CD8-positive, alpha-beta memory T cell (primary cell): ENCODE measurements around the gene C19orf53. TPM values are rescaled to one million over a fixed set of nuclear protein-coding genes. Genes with fewer than 3 reads are reported as not detected.
A peak's percentile ranks its signal among the peaks of the same experiment; 100 is the strongest.

ENCODE experiments used
- CTCF ChIA-PET: fragments of 350-600 bp; sonication (Branson Sonifier 250); formaldehyde crosslinking; loops from one replicate; lab custom pipeline; 2021; ENCODE audit warnings: antibody characterized with exemption; lab: Charles Lee
- POLR2A ChIA-PET: fragments of 350-600 bp; sonication (Branson Sonifier 250); formaldehyde crosslinking; loops from one replicate; lab custom pipeline; 2021; ENCODE audit warnings: antibody characterized with exemption; lab: Charles Lee
- DNase-seq, 5 donors: peaks; one replicate each; pipeline versions ENCODE4 v3.0.0 to v3.0.0-alpha.2; 2020 to 2022; ENCODE audit warnings: mixed read lengths in 1 of 5
- H3K27ac ChIP-seq: one replicate; pipeline ENCODE4 v1.7.0; 2013; ENCODE audit warnings: low read depth, mild to moderate bottlenecking, low read length, moderate library complexity
- H3K27me3 ChIP-seq: 2 replicates; pipeline ENCODE4 v1.7.0; 2013; ENCODE audit warnings: low read length, mild to moderate bottlenecking; ENCODE audit not compliant: insufficient read depth, poor library complexity, severe bottlenecking
- H3K36me3 ChIP-seq: 2 replicates; pipeline ENCODE4 v1.7.0; 2013; ENCODE audit warnings: mild to moderate bottlenecking, low read length, moderate library complexity; ENCODE audit not compliant: insufficient read depth
- H3K4me1 ChIP-seq: 2 replicates; pipeline ENCODE4 v1.7.0; 2013; ENCODE audit warnings: mild to moderate bottlenecking, low read length, moderate library complexity; ENCODE audit not compliant: insufficient read depth
- H3K4me3 ChIP-seq: 2 replicates; pipeline ENCODE4 v1.7.0; 2013; ENCODE audit warnings: mild to moderate bottlenecking, low read length
- H3K9me3 ChIP-seq: 2 replicates; pipeline ENCODE4 v1.7.0; 2013; ENCODE audit warnings: mild to moderate bottlenecking, low read length
- H3K27ac Mint-ChIP-seq, 8 donors: one replicate each; pipeline ENCODE4 v1.8.0; 2020 to 2021; ENCODE audit warnings: mixed read lengths in 8 of 8, mild to moderate bottlenecking in 6 of 8, inconsistent platforms in 3 of 8, moderate library complexity in 3 of 8
- H3K27me3 Mint-ChIP-seq, 2 donors: one replicate each; pipeline ENCODE4 v1.8.0; 2020 to 2021; ENCODE audit warnings: mixed read lengths in 2 of 2, mild to moderate bottlenecking in 1 of 2, moderate library complexity in 1 of 2
- H3K36me3 Mint-ChIP-seq, 3 donors: one replicate each; pipeline ENCODE4 v1.8.0; 2020 to 2021; ENCODE audit warnings: mixed read lengths in 3 of 3, inconsistent platforms in 1 of 3, mild to moderate bottlenecking in 1 of 3
- H3K4me1 Mint-ChIP-seq, 3 donors: one replicate each; pipeline ENCODE4 v1.8.0; 2020 to 2021; ENCODE audit warnings: mixed read lengths in 3 of 3, inconsistent platforms in 1 of 3, mild to moderate bottlenecking in 1 of 3
- H3K4me3 Mint-ChIP-seq, 7 donors: one replicate each; pipeline ENCODE4 v1.8.0; 2020 to 2021; ENCODE audit warnings: mixed read lengths in 7 of 7, mild to moderate bottlenecking in 6 of 7, moderate library complexity in 4 of 7, inconsistent platforms in 2 of 7
- H3K9me3 Mint-ChIP-seq, 5 donors: one replicate each; pipeline ENCODE4 v1.8.0; 2020 to 2022; ENCODE audit warnings: mixed read lengths in 5 of 5, mild to moderate bottlenecking in 3 of 5, moderate library complexity in 2 of 5, inconsistent platforms in 1 of 5
- polyA plus RNA-seq: library from polyadenylated mRNA; unstranded; fragments of 300-500 nt; fragmentation: Illumina TruSeq; gene quantifications from one replicate; pipeline ENCODE4 v1.2.3, GENCODE V29; 2021
- total RNA-seq, 2 experiments: library from RNA; stranded (reverse); gene quantifications; one replicate each; pipeline ENCODE4 v1.2.3, GENCODE V29; 2021

C19orf53 gene
- total and polyA plus RNA-seq, 3 experiments from 2014 or later: 131 to 239 (median 163) TPM

DNA sequence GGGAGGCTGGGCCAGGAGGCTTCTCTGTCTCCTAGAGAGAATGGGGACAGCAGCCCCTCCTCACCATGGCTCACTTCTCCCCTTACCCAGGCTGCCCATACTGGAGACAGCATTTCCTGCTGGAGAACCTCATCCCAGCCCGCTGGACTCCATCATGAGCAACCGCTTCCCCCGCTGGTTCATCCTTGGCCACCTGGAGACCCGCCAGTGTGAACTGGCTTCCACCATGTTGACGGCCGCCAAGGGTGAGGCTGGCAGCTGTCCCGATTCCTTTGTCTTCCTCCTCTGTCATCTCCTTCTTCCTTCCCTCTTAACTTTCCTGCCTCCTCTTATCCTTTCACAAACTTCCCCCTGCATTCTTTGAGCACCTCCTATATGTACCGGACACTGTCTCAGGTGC, 49.0 kb downstream of the C19orf53 start:
- H3K4me3 ChIP-seq: no peak overlapping the region
- no peak for DNase-seq
- H3K27me3 ChIP-seq: no peaks in the 10 kb centered on the region
- H3K4me1 ChIP-seq: no peaks in the 10 kb centered on the region
- H3K4me3 Mint-ChIP-seq: no peak overlapping the region
- H3K27ac Mint-ChIP-seq: peak overlapping the region in 1 of 8 donors; percentile 81
- CTCF ChIA-PET: interaction anchor here (1.0 kb wide), 1 partner anchor 39 kb away, joined by 3 read pairs; no protein-coding TSS in a partner anchor
- H3K36me3 Mint-ChIP-seq: peaks cover 0 to 20% (median 10%) of the 10 kb centered on the region in 3 donors
- POLR2A ChIA-PET: interaction anchor here (0.8 kb wide), 1 partner anchor 28 kb away, joined by 7 read pairs; the partner anchor contains the start of gene ZSWIM4
- no peaks in the 10 kb centered on the region for H3K9me3 Mint-ChIP-seq
- no peaks in the 10 kb centered on the region for H3K27me3 Mint-ChIP-seq
- H3K9me3 ChIP-seq: no peaks in the 10 kb centered on the region
- H3K27ac ChIP-seq: no peak overlapping the region
- H3K36me3 ChIP-seq: no peaks in the 10 kb centered on the region
- peaks cover 0 to 6% (median 0%) of the 10 kb centered on the region in 3 donors for H3K4me1 Mint-ChIP-seq

GRCh38 chr19:13823901-13824300, 49.6 kb downstream of the C19orf53 start:
- no peak overlapping the region for H3K27ac ChIP-seq
- no peaks in the 10 kb centered on the region for H3K9me3 Mint-ChIP-seq
- no peaks in the 10 kb centered on the region for H3K36me3 ChIP-seq
- H3K27me3 ChIP-seq: no peaks in the 10 kb centered on the region
- POLR2A ChIA-PET: interaction anchor here (0.8 kb wide), 1 partner anchor 29 kb away, joined by 7 read pairs; the partner anchor contains the start of gene ZSWIM4
- CTCF ChIA-PET: interaction anchor here (1.0 to 1.5 kb wide), 2 partner anchors 13 to 38 kb away, joined by 3 to 4 read pairs; no protein-coding TSS in a partner anchor
- H3K4me1 ChIP-seq: no peaks in the 10 kb centered on the region
- H3K36me3 Mint-ChIP-seq: peaks cover 0 to 19% (median 10%) of the 10 kb centered on the region in 3 donors
- H3K9me3 ChIP-seq: no peaks in the 10 kb centered on the region
- H3K4me1 Mint-ChIP-seq: peaks cover 0 to 6% (median 0%) of the 10 kb centered on the region in 3 donors
- H3K27me3 Mint-ChIP-seq: no peaks in the 10 kb centered on the region
- no peak overlapping the region for H3K4me3 Mint-ChIP-seq
- H3K27ac Mint-ChIP-seq: peak overlapping the region in 3 of 8 donors; percentile 1 to 51 (median 44)
- no peak for DNase-seq
- H3K4me3 ChIP-seq: no peak overlapping the region

- Histone ChIP-seq H3K4me3 (no peak overlapping the region), H3K4me1 (no peaks in the 10 kb centered on the region), H3K9me3 (no peaks in the 10 kb centered on the region), H3K36me3 (no peaks in the 10 kb centered on the region), H3K27me3 (no peaks in the 10 kb centered on the region), H3K27ac (no peak overlapping the region)
- ChIA-PET POLR2A (interaction anchor here (0.7 kb wide), 1 partner anchor 892 kb away, joined by 5 read pairs; no protein-coding TSS in a partner anchor), CTCF (interaction anchor here (1.5 kb wide), 1 partner anchor 12 kb away, joined by 4 read pairs; no protein-coding TSS in a partner anchor)
- Mint-ChIP-seq H3K4me3 (no peak overlapping the region), H3K27me3 (no peaks in the 10 kb centered on the region), H3K36me3 (peaks cover 0 to 19% (median 10%) of the 10 kb centered on the region in 3 donors), H3K27ac (peak overlapping the region in 1 of 8 donors; percentile 61), H3K4me1 (peaks cover 0 to 6% (median 0%) of the 10 kb centered on the region in 3 donors), H3K9me3 (no peaks in the 10 kb centered on the region)
- DNase-seq: no peak
Observed at GRCh38 chr19:13824703-13825102, 50.4 kb downstream of the C19orf53 start.

DNA sequence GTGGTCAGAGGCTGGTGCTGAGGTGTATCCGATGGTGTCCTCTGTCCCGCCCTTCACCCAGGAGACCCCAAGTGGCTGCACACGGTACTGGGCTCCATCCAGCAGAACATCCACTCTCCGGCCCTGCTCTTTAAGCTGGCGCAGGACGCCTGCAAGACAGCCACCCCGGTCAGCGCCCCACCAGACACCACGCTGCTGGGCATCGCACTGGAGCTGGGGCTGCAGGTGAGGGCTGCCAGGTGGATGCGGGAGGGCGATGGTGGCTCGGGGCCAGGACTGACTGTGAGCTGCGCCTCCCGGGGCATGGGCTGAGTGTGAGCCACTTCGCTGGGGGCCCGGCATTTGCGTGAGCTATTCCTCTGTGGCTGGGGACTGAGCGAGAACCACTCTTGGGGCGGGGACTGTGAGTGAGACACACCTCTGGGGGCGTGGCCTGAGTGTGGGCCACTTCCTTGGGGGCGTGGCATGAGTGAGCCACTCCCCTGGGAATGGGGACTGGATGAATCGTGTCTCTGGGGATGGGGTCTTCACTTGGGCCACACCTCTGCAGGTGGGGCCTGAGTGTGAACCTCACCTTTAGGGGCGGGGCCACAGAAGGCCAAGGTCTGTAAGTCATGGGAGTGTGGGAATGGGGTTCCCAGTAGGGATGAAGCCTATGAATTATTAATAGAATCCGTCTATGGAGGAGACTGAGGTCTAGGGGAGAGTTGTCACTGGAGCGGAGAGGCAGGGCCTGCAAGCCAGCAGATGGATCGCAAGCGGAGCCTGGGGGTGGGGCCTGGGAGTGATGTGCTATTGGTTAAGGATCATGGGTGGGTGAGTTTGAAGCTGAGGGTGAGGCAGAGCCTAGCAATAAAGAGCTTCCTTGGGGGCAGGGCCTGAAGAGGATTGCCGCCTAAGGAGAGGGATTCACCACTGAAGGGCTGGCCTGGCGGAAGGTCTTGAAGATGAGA, 51.5 kb downstream of the C19orf53 start:
- no peak for DNase-seq
- Histone ChIP-seq H3K27me3 (no peaks in the 10 kb centered on the region), H3K36me3 (no peaks in the 10 kb centered on the region), H3K27ac (no peak overlapping the region), H3K4me1 (no peaks in the 10 kb centered on the region), H3K4me3 (no peak overlapping the region), H3K9me3 (no peaks in the 10 kb centered on the region)
- no peaks in the 10 kb centered on the region for H3K27me3 Mint-ChIP-seq
- peaks cover 0 to 6% (median 0%) of the 10 kb centered on the region in 3 donors for H3K4me1 Mint-ChIP-seq
- ChIA-PET CTCF (interaction anchor here (1.2 to 2.0 kb wide), 4 partner anchors 11 to 38 kb away, joined by 3 to 6 read pairs (median 4); no protein-coding TSS in a partner anchor), POLR2A (interaction anchor here (0.7 kb wide), 1 partner anchor 893 kb away, joined by 5 read pairs; no protein-coding TSS in a partner anchor)
- no peaks in the 10 kb centered on the region for H3K9me3 Mint-ChIP-seq
- H3K36me3 Mint-ChIP-seq: peaks cover 0 to 20% (median 6%) of the 10 kb centered on the region in 3 donors
- peak overlapping the region in 5 of 8 donors; percentile 26 to 71 (median 57) for H3K27ac Mint-ChIP-seq
- H3K4me3 Mint-ChIP-seq: no peak overlapping the region

- Mint-ChIP-seq H3K27me3 (no peaks in the 10 kb centered on the region), H3K9me3 (no peaks in the 10 kb centered on the region), H3K27ac (peak overlapping the region in 1 of 8 donors; percentile 10), H3K36me3 (peaks cover 0 to 22% (median 6%) of the 10 kb centered on the region in 3 donors), H3K4me3 (no peak overlapping the region), H3K4me1 (peaks cover 0 to 6% (median 2%) of the 10 kb centered on the region in 3 donors)
- Histone ChIP-seq H3K4me1 (no peaks in the 10 kb centered on the region), H3K27me3 (no peaks in the 10 kb centered on the region), H3K9me3 (no peaks in the 10 kb centered on the region), H3K36me3 (no peaks in the 10 kb centered on the region), H3K27ac (no peak overlapping the region), H3K4me3 (no peak overlapping the region)
- POLR2A ChIA-PET: interaction anchor here (1.6 kb wide), 1 partner anchor 10 kb away, joined by 6 read pairs; no protein-coding TSS in a partner anchor
- DNase-seq: no peak
- CTCF ChIA-PET: interaction anchor here (1.2 to 2.0 kb wide), 4 partner anchors 10 to 39 kb away, joined by 3 to 6 read pairs (median 5); no protein-coding TSS in a partner anchor
Observed at GRCh38 chr19:13826652-13827235, 52.5 kb downstream of the C19orf53 start.

GRCh38 chr19:13827656-13828055, 53.4 kb downstream of the C19orf53 start:
- Histone ChIP-seq H3K4me3 (no peak overlapping the region), H3K27me3 (no peaks in the 10 kb centered on the region), H3K9me3 (no peaks in the 10 kb centered on the region), H3K36me3 (no peaks in the 10 kb centered on the region), H3K4me1 (no peaks in the 10 kb centered on the region), H3K27ac (no peak overlapping the region)
- H3K27me3 Mint-ChIP-seq: no peaks in the 10 kb centered on the region
- peaks cover 0 to 3% (median 0%) of the 10 kb centered on the region in 5 donors for H3K9me3 Mint-ChIP-seq
- peak overlapping the region in 1 of 7 donors; percentile 78 for H3K4me3 Mint-ChIP-seq
- no peak for DNase-seq
- H3K4me1 Mint-ChIP-seq: peaks cover 0 to 6% (median 2%) of the 10 kb centered on the region in 3 donors
- CTCF ChIA-PET: interaction anchor here (0.6 to 2.0 kb wide), 5 partner anchors 9 to 40 kb away, joined by 3 to 6 read pairs (median 4); no protein-coding TSS in a partner anchor
- POLR2A ChIA-PET: interaction anchor here (0.5 to 1.6 kb wide), 3 partner anchors 9 to 141 kb away, joined by 3 to 7 read pairs (median 6); no protein-coding TSS in a partner anchor
- peak overlapping the region in 7 of 8 donors; percentile 10 to 84 (median 41) for H3K27ac Mint-ChIP-seq
- H3K36me3 Mint-ChIP-seq: peaks cover 0 to 22% (median 3%) of the 10 kb centered on the region in 3 donors
